ENCODE results near the gene BUD23. TPM values are rescaled to one million over a fixed set of nuclear protein-coding genes. Genes with fewer than 3 reads are reported as not detected.

The BUD23 gene
- total RNA-seq, 1 experiment from 2014 or later, result 78.1 TPM

DNA sequence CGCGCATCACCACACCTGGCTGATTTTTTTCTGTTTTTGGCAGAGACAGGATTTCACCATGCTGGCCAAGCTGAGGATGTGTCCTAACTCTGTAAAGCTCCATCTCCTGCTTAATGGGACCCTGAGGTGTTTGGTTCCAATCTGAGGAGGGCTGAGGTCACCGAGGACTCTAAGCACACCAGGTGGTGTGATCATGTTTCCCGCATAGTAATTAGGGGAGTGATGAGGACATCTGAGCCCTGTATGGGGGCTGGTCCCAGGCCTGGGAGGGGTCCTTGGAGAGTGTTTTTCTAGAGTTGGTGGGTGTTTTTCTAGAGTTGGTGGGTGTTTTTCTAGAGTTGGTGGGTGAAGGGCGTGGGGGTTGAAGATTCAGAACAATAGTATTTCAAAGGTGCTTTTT lies 58.2 kb downstream of the BUD23 start:
- no peak overlapping the region for H4K5ac ChIP-seq (ENCODE audit: insufficient read length, low read depth, low read length)
- H3T11ph ChIP-seq (ENCODE audit: low read length), result peak overlapping the region; percentile 47
- peaks cover 8% of the 10 kb centered on the region; the same call in 1 of the 2 replicates for H3K4me1 ChIP-seq (ENCODE audit: insufficient read depth, low read length)
- H3K9ac ChIP-seq (ENCODE audit: extremely low read depth, insufficient read length, low read length), result no peak overlapping the region
- no peak overlapping the region for H3K27ac ChIP-seq (ENCODE audit: insufficient read length, low read depth, low read length)
- H3K23me2 ChIP-seq (ENCODE audit: insufficient read length, low read depth, low read length, poor library complexity, severe bottlenecking), result peaks cover 10% of the 10 kb centered on the region
- Mint-ChIP-seq H3K36me3 (ENCODE audit: insufficient read depth in 1 of 3, low read depth in 3 of 3) (peaks cover 0 to 13% (median 7%) of the 10 kb centered on the region in 3 experiments; a peak in 6 of 7 replicates), H3K4me1 (peaks cover 36 to 47% of the 10 kb centered on the region in 2 experiments), H3K27me3 (ENCODE audit: low read depth) (peaks cover 15% of the 10 kb centered on the region), H3K27ac (peak overlapping the region; percentile 93 to 100 (median 99); a peak in 6 of 7 replicates), H3K9me3 (peaks cover 0 to 2% of the 10 kb centered on the region in 2 experiments; a peak in 1 of 5 replicates), H3K4me3 (peak overlapping the region; percentile 37 to 67)
- peak overlapping the region; percentile 85 for H3K4ac ChIP-seq (ENCODE audit: low read depth, low read length)
- H4K20me1 ChIP-seq (ENCODE audit: control insufficient read depth, insufficient read depth, insufficient read length), result no peaks in the 10 kb centered on the region
- no peak overlapping the region for H3K4me2 ChIP-seq (ENCODE audit: insufficient read depth, insufficient read length, low read length)
- no peak overlapping the region for H4K8ac ChIP-seq (replicated peaks; ENCODE audit: insufficient read length, low read depth, low read length)
- H3K79me2 ChIP-seq (ENCODE audit: insufficient read depth, low read length), result no peaks in the 10 kb centered on the region
- no peak overlapping the region for H2AFZ ChIP-seq (ENCODE audit: low read length)
- H2AK5ac ChIP-seq (ENCODE audit: insufficient read length, low read length), result no peak overlapping the region
- H2BK120ac ChIP-seq (ENCODE audit: low read depth, low read length, poor library complexity, severe bottlenecking), result peak overlapping the region; percentile 64
- TF ChIP-seq, protein P1, sequence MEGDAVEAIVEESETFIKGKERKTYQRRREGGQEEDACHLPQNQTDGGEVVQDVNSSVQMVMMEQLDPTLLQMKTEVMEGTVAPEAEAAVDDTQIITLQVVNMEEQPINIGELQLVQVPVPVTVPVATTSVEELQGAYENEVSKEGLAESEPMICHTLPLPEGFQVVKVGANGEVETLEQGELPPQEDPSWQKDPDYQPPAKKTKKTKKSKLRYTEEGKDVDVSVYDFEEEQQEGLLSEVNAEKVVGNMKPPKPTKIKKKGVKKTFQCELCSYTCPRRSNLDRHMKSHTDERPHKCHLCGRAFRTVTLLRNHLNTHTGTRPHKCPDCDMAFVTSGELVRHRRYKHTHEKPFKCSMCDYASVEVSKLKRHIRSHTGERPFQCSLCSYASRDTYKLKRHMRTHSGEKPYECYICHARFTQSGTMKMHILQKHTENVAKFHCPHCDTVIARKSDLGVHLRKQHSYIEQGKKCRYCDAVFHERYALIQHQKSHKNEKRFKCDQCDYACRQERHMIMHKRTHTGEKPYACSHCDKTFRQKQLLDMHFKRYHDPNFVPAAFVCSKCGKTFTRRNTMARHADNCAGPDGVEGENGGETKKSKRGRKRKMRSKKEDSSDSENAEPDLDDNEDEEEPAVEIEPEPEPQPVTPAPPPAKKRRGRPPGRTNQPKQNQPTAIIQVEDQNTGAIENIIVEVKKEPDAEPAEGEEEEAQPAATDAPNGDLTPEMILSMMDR (conservative IDR thresholded peaks at IDR 0.05), result no peak
- H4K91ac ChIP-seq (ENCODE audit: insufficient read length, low read depth, low read length), result peak overlapping the region; percentile 93
- no peaks in the 10 kb centered on the region for H3K79me1 ChIP-seq (ENCODE audit: insufficient read depth, low read depth, low read length, poor library complexity, severe bottlenecking)
- WGBS (ENCODE audit: extremely low coverage, insufficient read length, low lambda C conversion rate), result no CpG with 5 or more reads among the region's 5 CpGs
- no peak overlapping the region for H3K23ac ChIP-seq (ENCODE audit: insufficient read length, low read depth, low read length)
- peak overlapping the region; percentile 96; the same call in 1 of the 2 replicates for H3K14ac ChIP-seq (ENCODE audit: insufficient read depth, low read length)
- DNase-seq, result peak; percentile 72
- H2BK20ac ChIP-seq (ENCODE audit: low read depth, low read length, poor library complexity, severe bottlenecking), result peak overlapping the region; percentile 27
- no peak overlapping the region for H2BK5ac ChIP-seq (ENCODE audit: insufficient read length, low read length)
- H3K27me3 ChIP-seq (ENCODE audit: insufficient read depth, low read length), result no peaks in the 10 kb centered on the region; the same call in 1 of the 2 replicates
- no peak overlapping the region for H3K56ac ChIP-seq (ENCODE audit: insufficient read length, low read depth, low read length)
- H2BK15ac ChIP-seq (ENCODE audit: low read depth, low read length), result no peak overlapping the region
- peak overlapping the region; percentile 98 for H3K18ac ChIP-seq (ENCODE audit: insufficient read length, low read depth, low read length)
- H2BK12ac ChIP-seq (ENCODE audit: insufficient read length, low read depth, low read length), result peak overlapping the region; percentile 92
- H3K9me3 ChIP-seq (ENCODE audit: control insufficient read depth, low read depth, low read length), result no peaks in the 10 kb centered on the region
